H1 (cell line): ENCODE measurements around the gene MELTF.

Experiments used
- ASH2L ChIP-seq: fragments of 200-600, 300-600 bp; sonication (generic); IDR thresholded peaks from one replicate; pipeline ENCODE4 v1.7.1; 2017; ENCODE audit warnings: low read length
- CTCF ChIP-seq, 3 experiments: IDR thresholded peaks; 1 replicate in 2 of 3; 2 replicates in 1 of 3; pipeline versions ENCODE4 v1.5.1 to v1.6.1; 2011; ENCODE audit warnings: low read length in 3 of 3, mild to moderate bottlenecking in 3 of 3, inconsistent platforms in 2 of 3, low read depth in 1 of 3, moderate library complexity in 1 of 3; ENCODE audit not compliant: insufficient read depth in 1 of 3; ENCODE audit errors: control extremely low read depth in 1 of 3
- EP300 ChIP-seq, 2 experiments: IDR thresholded peaks; 1 replicate in 1 of 2; 2 replicates in 1 of 2; pipeline ENCODE4 v1.6.1; 2011 to 2012; ENCODE audit warnings: low read depth in 2 of 2, low read length in 2 of 2, mild to moderate bottlenecking in 2 of 2, borderline replicate concordance in 1 of 2, inconsistent platforms in 1 of 2, moderate library complexity in 1 of 2
- EZH2 ChIP-seq: fragments of 200-600 bp; sonication (generic); IDR thresholded peaks from 2 replicates; pipeline ENCODE4 v1.7.1; 2012; ENCODE audit warnings: low read depth, mild to moderate bottlenecking, moderate library complexity, low read length, inconsistent platforms; ENCODE audit not compliant: severe bottlenecking
- KDM1A ChIP-seq: fragments of 200-600, 300-600 bp; sonication (generic); IDR thresholded peaks from 2 replicates; pipeline ENCODE4 v1.7.1; 2016; ENCODE audit warnings: mild to moderate bottlenecking, low read length, borderline replicate concordance
- POLR2A ChIP-seq, 2 experiments: IDR thresholded peaks; 1 replicate in 1 of 2; 2 replicates in 1 of 2; pipeline ENCODE4 v1.6.1; 2011; ENCODE audit warnings: low read depth in 2 of 2, low read length in 2 of 2, mild to moderate bottlenecking in 2 of 2; ENCODE audit errors: control extremely low read depth in 1 of 2
- POU5F1 ChIP-seq: IDR thresholded peaks from 2 replicates; pipeline ENCODE4 v1.6.1; 2011; ENCODE audit warnings: low read depth, mild to moderate bottlenecking, low read length, moderate library complexity
- RNF2 ChIP-seq: fragments of 200-900, 300-1000 bp; sonication (generic); IDR thresholded peaks from 2 replicates; pipeline ENCODE4 v1.7.1; 2016; ENCODE audit warnings: borderline replicate concordance, low read depth, mild to moderate bottlenecking, antibody characterized with exemption, low read length; ENCODE audit not compliant: poor library complexity, severe bottlenecking; ENCODE audit errors: missing control alignments
- SRF ChIP-seq: IDR thresholded peaks from 2 replicates; pipeline ENCODE4 v1.6.1; 2011; ENCODE audit warnings: mild to moderate bottlenecking, low read depth, low read length, moderate library complexity
- YY1 ChIP-seq: IDR thresholded peaks from 2 replicates; pipeline ENCODE4 v1.6.1; 2011; ENCODE audit warnings: low read depth, mild to moderate bottlenecking, low read length
- TF ChIP-seq, protein P1 (sequence below): IDR thresholded peaks from 2 replicates; pipeline ENCODE4 v1.6.1; 2012; ENCODE audit warnings: low read length, inconsistent platforms

- TF ChIP-seq EP300 (IDR thresholded peaks at IDR 0.05; ENCODE audit: borderline replicate concordance in 1 of 2, low read depth in 2 of 2, low read length in 2 of 2) (no peak), RNF2 (no peak), CTCF (IDR thresholded peaks at IDR 0.05; ENCODE audit: control extremely low read depth in 1 of 3, insufficient read depth in 1 of 3, low read depth in 1 of 3, low read length in 3 of 3) (no peak), YY1 (no peak), ASH2L (no peak), POLR2A (IDR thresholded peaks at IDR 0.05; ENCODE audit: control extremely low read depth in 1 of 2, low read depth in 2 of 2, low read length in 2 of 2) (no peak), EZH2 (no peak), POU5F1 (no peak), SRF (no peak), KDM1A (no peak)
- TF ChIP-seq, protein P1, sequence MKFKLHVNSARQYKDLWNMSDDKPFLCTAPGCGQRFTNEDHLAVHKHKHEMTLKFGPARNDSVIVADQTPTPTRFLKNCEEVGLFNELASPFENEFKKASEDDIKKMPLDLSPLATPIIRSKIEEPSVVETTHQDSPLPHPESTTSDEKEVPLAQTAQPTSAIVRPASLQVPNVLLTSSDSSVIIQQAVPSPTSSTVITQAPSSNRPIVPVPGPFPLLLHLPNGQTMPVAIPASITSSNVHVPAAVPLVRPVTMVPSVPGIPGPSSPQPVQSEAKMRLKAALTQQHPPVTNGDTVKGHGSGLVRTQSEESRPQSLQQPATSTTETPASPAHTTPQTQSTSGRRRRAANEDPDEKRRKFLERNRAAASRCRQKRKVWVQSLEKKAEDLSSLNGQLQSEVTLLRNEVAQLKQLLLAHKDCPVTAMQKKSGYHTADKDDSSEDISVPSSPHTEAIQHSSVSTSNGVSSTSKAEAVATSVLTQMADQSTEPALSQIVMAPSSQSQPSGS: no peak
These were observed 18.9 kb downstream of the MELTF start for GRCh38 chr3:197010556-197011351.
